HepG2 (cell line): ENCODE results near the gene UBE2G2. TPM values are rescaled to one million over a fixed set of nuclear protein-coding genes. Genes with fewer than 3 reads are reported as not detected.

Source experiments
- ATF5 ChIP-seq: sonication (generic); formaldehyde crosslinking; IDR thresholded peaks from 2 replicates; pipeline ENCODE4 v1.4.0; 2020; ENCODE audit warnings: mild to moderate bottlenecking, low read depth, missing genetic modification reagents
- EED ChIP-seq: sonication (generic); formaldehyde crosslinking; IDR thresholded peaks from 2 replicates; pipeline ENCODE4 v1.5.0; 2020; ENCODE audit warnings: mild to moderate bottlenecking, missing genetic modification reagents
- ELF1 ChIP-seq: sonication (generic); formaldehyde crosslinking; IDR thresholded peaks from 2 replicates; pipeline ENCODE4 v1.4.0; 2020; ENCODE audit warnings: missing genetic modification reagents
- ETV5 ChIP-seq: IDR thresholded peaks from 2 replicates; pipeline ENCODE4 v1.6.1; 2018; ENCODE audit warnings: missing biosample characterization, missing genetic modification reagents, inconsistent platforms, borderline replicate concordance
- KMT2A ChIP-seq: sonication (generic); formaldehyde crosslinking; IDR thresholded peaks from 2 replicates; pipeline ENCODE4 v1.4.0; 2020; ENCODE audit warnings: missing genetic modification reagents
- MBNL3 ChIP-seq: fragments of 250-450 bp; sonication (Bioruptor Pico); conservative IDR thresholded peaks from 2 replicates; pipeline ENCODE4 v1.8.0; 2022; ENCODE audit warnings: mild to moderate bottlenecking, inconsistent platforms
- MED1 ChIP-seq: sonication (generic); formaldehyde crosslinking; IDR thresholded peaks from 2 replicates; pipeline ENCODE4 v1.4.0; 2020; ENCODE audit warnings: missing genetic modification reagents
- SP4 ChIP-seq: sonication (generic); formaldehyde crosslinking; IDR thresholded peaks from 2 replicates; pipeline ENCODE4 v1.8.1; 2023; ENCODE audit warnings: mild to moderate bottlenecking, missing genetic modification reagents
- THAP8 ChIP-seq: sonication (generic); formaldehyde crosslinking; IDR thresholded peaks from 2 replicates; pipeline ENCODE4 v1.5.1; 2020; ENCODE audit warnings: missing genetic modification reagents, mild to moderate bottlenecking, borderline replicate concordance
- THAP9 ChIP-seq: sonication (generic); formaldehyde crosslinking; IDR thresholded peaks from 2 replicates; pipeline ENCODE4; 2020; ENCODE audit warnings: missing genetic modification reagents, mild to moderate bottlenecking, borderline replicate concordance
- ZNF205 ChIP-seq: IDR thresholded peaks from 2 replicates; pipeline ENCODE4 v1.6.1; 2018; ENCODE audit warnings: missing biosample characterization, missing genetic modification reagents
- ZNF225 ChIP-seq: sonication (generic); formaldehyde crosslinking; IDR thresholded peaks from 2 replicates; pipeline ENCODE4 v1.4.0; 2020; ENCODE audit warnings: mild to moderate bottlenecking, missing genetic modification reagents
- ZNF317 ChIP-seq: sonication (generic); formaldehyde crosslinking; IDR thresholded peaks from 2 replicates; pipeline ENCODE4 v1.5.0; 2020; ENCODE audit warnings: mild to moderate bottlenecking, missing genetic modification reagents
- ZNF343 ChIP-seq: sonication (generic); formaldehyde crosslinking; IDR thresholded peaks from 2 replicates; pipeline ENCODE4 v1.4.0; 2020; ENCODE audit warnings: mild to moderate bottlenecking, missing genetic modification reagents
- ZNF768 ChIP-seq: sonication (generic); formaldehyde crosslinking; IDR thresholded peaks from 2 replicates; pipeline ENCODE4 v1.4.0; 2020; ENCODE audit warnings: missing genetic modification reagents
- ZNF776 ChIP-seq: sonication (generic); formaldehyde crosslinking; IDR thresholded peaks from 2 replicates; pipeline ENCODE4 v1.4.0; 2020; ENCODE audit warnings: mild to moderate bottlenecking, missing genetic modification reagents
- ZNF83 ChIP-seq: sonication (generic); formaldehyde crosslinking; IDR thresholded peaks from 2 replicates; pipeline ENCODE4 v1.4.0; 2020; ENCODE audit warnings: missing genetic modification reagents, mild to moderate bottlenecking, borderline replicate concordance
- ZSCAN12 ChIP-seq: sonication (generic); formaldehyde crosslinking; IDR thresholded peaks from 2 replicates; pipeline ENCODE4 v1.9.0; 2021; ENCODE audit warnings: mild to moderate bottlenecking, missing genetic modification reagents
- polyA plus RNA-seq, 8 experiments: library from polyadenylated mRNA; depleted of rRNA in 3 of 8; stranded (reverse) in 7 of 8; unstranded in 1 of 8; fragments of >200 nt; fragmentation: Illumina TruSeq in 4 of 8; extraction: Trizol in 4 of 8; gene quantifications; 2 replicates each; pipeline versions ENCODE4 v1.2.1 to v1.2.3, GENCODE V29; 2011 to 2016; ENCODE audit warnings: low read depth in 4 of 8, missing spikeins in 1 of 8, mixed read lengths in 1 of 8; ENCODE audit not compliant: insufficient read depth in 1 of 8
- total RNA-seq, 5 experiments: library from RNA; depleted of rRNA; stranded (reverse); fragments of >200 nt; fragmentation: Illumina TruSeq; extraction: Trizol; gene quantifications; 2 replicates each; pipeline ENCODE4 v1.2.3, GENCODE V29; 2016; ENCODE audit warnings: low read depth in 1 of 5
- TF ChIP-seq, protein P1 (sequence below): sonication (generic); formaldehyde crosslinking; conservative IDR thresholded peaks from 2 replicates; pipeline ENCODE4 v1.8.0; 2022; ENCODE audit warnings: mild to moderate bottlenecking, moderate library complexity, missing genetic modification reagents
- TF ChIP-seq, protein P2 (sequence below): sonication (generic); formaldehyde crosslinking; IDR thresholded peaks from 2 replicates; pipeline ENCODE4 v1.5.1; 2020; ENCODE audit warnings: missing genetic modification reagents, mild to moderate bottlenecking, borderline replicate concordance

Gene UBE2G2
- total and polyA plus RNA-seq, 2 of the 13 experiments (the other 11 are each of a cell fraction or from before 2014, with no cell fraction given) = 55.4 to 92.0 TPM

DNA sequence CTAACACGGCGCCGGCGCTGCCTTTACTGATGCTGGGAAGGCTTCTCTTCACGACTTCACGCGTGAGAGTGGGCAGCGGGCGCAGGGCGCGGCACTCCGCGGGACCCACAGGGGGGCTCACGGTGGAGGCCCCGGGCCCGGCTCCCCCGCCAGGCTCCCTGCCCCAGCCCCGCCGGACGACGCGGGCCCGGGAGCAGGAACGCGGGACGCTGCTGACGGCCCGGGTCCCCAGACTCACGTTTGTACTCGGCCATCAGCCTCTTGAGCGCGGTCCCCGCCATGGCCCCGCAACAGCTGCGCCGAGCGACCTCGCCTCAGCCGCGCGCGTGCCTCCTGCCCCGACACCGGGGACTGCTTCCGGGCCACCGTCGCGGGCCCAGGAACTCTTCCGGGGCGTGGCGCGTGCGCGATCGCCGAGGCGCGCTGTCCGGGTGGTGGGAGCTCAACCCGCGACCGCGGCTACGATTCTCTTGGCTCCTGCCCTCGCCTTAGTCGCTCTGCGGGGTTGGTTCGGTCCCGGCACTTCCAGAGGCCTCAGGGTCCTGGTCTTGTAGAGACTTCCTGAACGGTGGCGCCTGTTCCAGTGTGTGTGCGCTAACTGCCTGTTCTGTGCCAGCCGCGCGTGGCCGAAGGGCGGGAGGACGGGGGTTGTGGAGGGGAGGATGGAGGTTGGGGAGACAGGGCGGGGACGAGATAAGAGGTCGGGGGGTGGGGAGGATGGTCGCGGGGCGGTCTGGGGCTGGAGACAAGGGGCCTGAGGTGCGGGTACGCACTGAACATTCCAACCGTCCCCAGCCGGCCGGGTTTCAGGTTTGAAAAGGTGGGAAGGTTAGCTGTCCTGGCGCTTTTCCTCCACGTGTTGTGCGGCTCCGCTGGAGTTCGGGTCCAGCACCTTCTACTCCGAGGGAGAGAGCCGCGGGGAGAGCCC, at the start of gene UBE2G2 (continued):
- TF ChIP-seq, protein P1, sequence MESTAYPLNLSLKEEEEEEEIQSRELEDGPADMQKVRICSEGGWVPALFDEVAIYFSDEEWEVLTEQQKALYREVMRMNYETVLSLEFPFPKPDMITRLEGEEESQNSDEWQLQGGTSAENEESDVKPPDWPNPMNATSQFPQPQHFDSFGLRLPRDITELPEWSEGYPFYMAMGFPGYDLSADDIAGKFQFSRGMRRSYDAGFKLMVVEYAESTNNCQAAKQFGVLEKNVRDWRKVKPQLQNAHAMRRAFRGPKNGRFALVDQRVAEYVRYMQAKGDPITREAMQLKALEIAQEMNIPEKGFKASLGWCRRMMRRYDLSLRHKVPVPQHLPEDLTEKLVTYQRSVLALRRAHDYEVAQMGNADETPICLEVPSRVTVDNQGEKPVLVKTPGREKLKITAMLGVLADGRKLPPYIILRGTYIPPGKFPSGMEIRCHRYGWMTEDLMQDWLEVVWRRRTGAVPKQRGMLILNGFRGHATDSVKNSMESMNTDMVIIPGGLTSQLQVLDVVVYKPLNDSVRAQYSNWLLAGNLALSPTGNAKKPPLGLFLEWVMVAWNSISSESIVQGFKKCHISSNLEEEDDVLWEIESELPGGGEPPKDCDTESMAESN (CRISPR knock-in tag) = peak; percentile 82; the same call in 1 of the 2 replicates
- no peak for TF ChIP-seq ATF5
- peak; percentile 77 for TF ChIP-seq ZNF776
- TF ChIP-seq THAP8 = 0 out of 2 replicates have a peak, but pooled peaks have one; percentile 32
- TF ChIP-seq, protein P2, sequence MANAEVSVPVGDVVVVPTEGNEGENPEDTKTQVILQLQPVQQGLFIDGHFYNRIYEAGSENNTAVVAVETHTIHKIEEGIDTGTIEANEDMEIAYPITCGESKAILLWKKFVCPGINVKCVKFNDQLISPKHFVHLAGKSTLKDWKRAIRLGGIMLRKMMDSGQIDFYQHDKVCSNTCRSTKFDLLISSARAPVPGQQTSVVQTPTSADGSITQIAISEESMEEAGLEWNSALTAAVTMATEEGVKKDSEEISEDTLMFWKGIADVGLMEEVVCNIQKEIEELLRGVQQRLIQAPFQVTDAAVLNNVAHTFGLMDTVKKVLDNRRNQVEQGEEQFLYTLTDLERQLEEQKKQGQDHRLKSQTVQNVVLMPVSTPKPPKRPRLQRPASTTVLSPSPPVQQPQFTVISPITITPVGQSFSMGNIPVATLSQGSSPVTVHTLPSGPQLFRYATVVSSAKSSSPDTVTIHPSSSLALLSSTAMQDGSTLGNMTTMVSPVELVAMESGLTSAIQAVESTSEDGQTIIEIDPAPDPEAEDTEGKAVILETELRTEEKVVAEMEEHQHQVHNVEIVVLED (CRISPR knock-in tag) = peak; percentile 64; the same call in 1 of the 2 replicates
- TF ChIP-seq ZNF317 (CRISPR knock-in tag) = 0 out of 2 replicates have a peak, but pooled peaks have one; percentile 34
- TF ChIP-seq KMT2A (CRISPR knock-in tag) = peak; percentile 85; the same call in 1 of the 2 replicates
- TF ChIP-seq ETV5 (CRISPR knock-in tag) = no peak
- peak; percentile 85; the same call in 1 of the 2 replicates for TF ChIP-seq EED (CRISPR knock-in tag)
- TF ChIP-seq MED1 (CRISPR knock-in tag) = peak; percentile 44; the same call in 1 of the 2 replicates
- 0 out of 2 replicates have a peak, but pooled peaks have one; percentile 47 for TF ChIP-seq ZNF205 (CRISPR knock-in tag)
- no peak for TF ChIP-seq ZSCAN12 (CRISPR knock-in tag)
- no peak for TF ChIP-seq ZNF343 (CRISPR knock-in tag)
- peak; percentile 55; the same call in 1 of the 2 replicates for TF ChIP-seq SP4 (CRISPR knock-in tag)
- no peak for TF ChIP-seq ELF1
- peak; percentile 78; the same call in 1 of the 2 replicates for TF ChIP-seq ZNF768
- peak; percentile 81 for TF ChIP-seq THAP9
- TF ChIP-seq MBNL3 (CRISPR knock-in tag) = no peak
- TF ChIP-seq ZNF83 (CRISPR knock-in tag) = no peak
- no peak for TF ChIP-seq ZNF225 (CRISPR knock-in tag)
